H9 (cell line): Measurements from ENCODE around the gene SMPD2. TPM values are rescaled to one million over a fixed set of nuclear protein-coding genes. Genes with fewer than 3 reads are reported as not detected.

Source experiments
- DNase-seq: peaks from one replicate; pipeline ENCODE4 v3.0.0-alpha.2; 2017
- H2AFZ ChIP-seq: one replicate; pipeline ENCODE4 v1.6.1; 2013; ENCODE audit warnings: mild to moderate bottlenecking, low read length, control low read depth, moderate library complexity
- H2AK5ac ChIP-seq: 2 replicates; pipeline ENCODE4 v1.6.1; 2013; ENCODE audit warnings: low read length, control low read depth, mixed read lengths; ENCODE audit not compliant: insufficient read length
- H2BK120ac ChIP-seq: one replicate; pipeline ENCODE4 v1.6.1; 2013; ENCODE audit warnings: low read depth, mild to moderate bottlenecking, low read length, control low read depth, inconsistent platforms; ENCODE audit not compliant: poor library complexity, severe bottlenecking
- H2BK12ac ChIP-seq: 2 replicates; pipeline ENCODE4 v1.6.1; 2013; ENCODE audit warnings: low read length, control low read depth, mixed read lengths, low read depth; ENCODE audit not compliant: insufficient read length
- H2BK15ac ChIP-seq: 2 replicates; pipeline ENCODE4 v1.6.1; 2013; ENCODE audit warnings: low read depth, low read length, control low read depth
- H2BK20ac ChIP-seq: one replicate; pipeline ENCODE4 v1.6.1; 2013; ENCODE audit warnings: low read depth, mild to moderate bottlenecking, low read length, control low read depth, inconsistent platforms; ENCODE audit not compliant: poor library complexity, severe bottlenecking
- H2BK5ac ChIP-seq: 2 replicates; pipeline ENCODE4 v1.6.1; 2013; ENCODE audit warnings: low read length, control low read depth, mixed read lengths; ENCODE audit not compliant: insufficient read length
- H3K14ac ChIP-seq: 2 replicates; pipeline ENCODE4 v1.6.1; 2013; ENCODE audit warnings: low read length, control low read depth; ENCODE audit not compliant: insufficient read depth
- H3K18ac ChIP-seq: 2 replicates; pipeline ENCODE4 v1.6.1; 2013; ENCODE audit warnings: low read depth, mild to moderate bottlenecking, mixed read lengths, low read length, control low read depth; ENCODE audit not compliant: insufficient read length
- H3K23ac ChIP-seq: 2 replicates; pipeline ENCODE4 v1.6.1; 2013; ENCODE audit warnings: low read length, control low read depth, mixed read lengths, low read depth; ENCODE audit not compliant: insufficient read length
- H3K23me2 ChIP-seq: 2 replicates; pipeline ENCODE4 v1.6.1; 2013; ENCODE audit warnings: low read depth, mild to moderate bottlenecking, mixed read lengths, low read length, control low read depth; ENCODE audit not compliant: insufficient read length, poor library complexity, severe bottlenecking
- H3K27ac ChIP-seq: 2 replicates; pipeline ENCODE4 v1.5.1; 2013; ENCODE audit warnings: low read length, control low read depth, mixed read lengths, low read depth; ENCODE audit not compliant: insufficient read length
- H3K27me3 ChIP-seq: 2 replicates; pipeline ENCODE4 v1.6.1; 2013; ENCODE audit warnings: low read length, control low read depth, inconsistent platforms; ENCODE audit not compliant: insufficient read depth
- H3K4ac ChIP-seq: 2 replicates; pipeline ENCODE4 v1.6.1; 2013; ENCODE audit warnings: low read depth, mild to moderate bottlenecking, control low read depth, inconsistent platforms, low read length, moderate library complexity
- H3K4me1 ChIP-seq: 2 replicates; pipeline ENCODE4 v1.6.1; 2013; ENCODE audit warnings: low read length, control low read depth, inconsistent platforms; ENCODE audit not compliant: insufficient read depth
- H3K4me2 ChIP-seq: 2 replicates; pipeline ENCODE4 v1.6.1; 2013; ENCODE audit warnings: low read length, control low read depth, mixed read lengths; ENCODE audit not compliant: insufficient read length, insufficient read depth
- H3K56ac ChIP-seq: 2 replicates; pipeline ENCODE4 v1.6.1; 2013; ENCODE audit warnings: low read depth, mild to moderate bottlenecking, mixed read lengths, low read length, control low read depth; ENCODE audit not compliant: insufficient read length
- H3K79me1 ChIP-seq: 2 replicates; pipeline ENCODE4 v1.6.1; 2013; ENCODE audit warnings: low read depth, mild to moderate bottlenecking, moderate library complexity, low read length, control low read depth, inconsistent platforms; ENCODE audit not compliant: insufficient read depth, poor library complexity, severe bottlenecking
- H3K79me2 ChIP-seq: 2 replicates; pipeline ENCODE4 v1.6.1; 2013; ENCODE audit warnings: low read length, control low read depth, inconsistent platforms; ENCODE audit not compliant: insufficient read depth
- H3K9ac ChIP-seq: 2 replicates; pipeline ENCODE4 v1.6.1; 2013; ENCODE audit warnings: low read length, control low read depth, mixed read lengths; ENCODE audit not compliant: insufficient read length; ENCODE audit errors: extremely low read depth
- H3K9me3 ChIP-seq: one replicate; pipeline ENCODE4 v1.6.1; 2013; ENCODE audit warnings: low read depth, low read length, inconsistent platforms; ENCODE audit not compliant: control insufficient read depth
- H3T11ph ChIP-seq: one replicate; pipeline ENCODE4 v1.6.1; 2013; ENCODE audit warnings: mild to moderate bottlenecking, low read length, control low read depth, inconsistent platforms
- H4K20me1 ChIP-seq: one replicate; pipeline ENCODE4 v1.6.1; 2013; ENCODE audit not compliant: control insufficient read depth, insufficient read length, insufficient read depth
- H4K5ac ChIP-seq: 2 replicates; pipeline ENCODE4 v1.6.1; 2013; ENCODE audit warnings: low read depth, mild to moderate bottlenecking, mixed read lengths, low read length, control low read depth; ENCODE audit not compliant: insufficient read length
- H4K8ac ChIP-seq: replicated peaks from 2 replicates; pipeline ENCODE4 v1.6.1; 2013; ENCODE audit warnings: low read length, control low read depth, mixed read lengths, low read depth; ENCODE audit not compliant: insufficient read length
- H4K91ac ChIP-seq: 2 replicates; pipeline ENCODE4 v1.6.1; 2013; ENCODE audit warnings: low read depth, mild to moderate bottlenecking, moderate library complexity, mixed read lengths, low read length, control low read depth; ENCODE audit not compliant: insufficient read length
- H3K27ac Mint-ChIP-seq, 3 experiments: 2 replicates in 2 of 3; 3 replicates in 1 of 3; pipeline ENCODE4 v1.8.0; 2020 to 2021; ENCODE audit warnings: mixed read lengths in 3 of 3, mild to moderate bottlenecking in 1 of 3, moderate library complexity in 1 of 3
- H3K27me3 Mint-ChIP-seq: 2 replicates; pipeline ENCODE4 v1.8.0; 2021; ENCODE audit warnings: low read depth, mild to moderate bottlenecking, moderate library complexity, mixed read lengths
- H3K36me3 Mint-ChIP-seq, 3 experiments: 2 replicates in 2 of 3; 3 replicates in 1 of 3; pipeline ENCODE4 v1.8.0; 2020 to 2021; ENCODE audit warnings: low read depth in 3 of 3, mixed read lengths in 3 of 3; ENCODE audit not compliant: insufficient read depth in 1 of 3
- H3K4me1 Mint-ChIP-seq, 2 experiments: 2 replicates each; pipeline ENCODE4 v1.8.0; 2020; ENCODE audit warnings: mixed read lengths in 2 of 2
- H3K4me3 Mint-ChIP-seq, 2 experiments: 2 replicates in 1 of 2; 3 replicates in 1 of 2; pipeline ENCODE4 v1.8.0; 2020 to 2021; ENCODE audit warnings: mild to moderate bottlenecking in 2 of 2, mixed read lengths in 2 of 2, moderate library complexity in 1 of 2
- H3K9me3 Mint-ChIP-seq, 2 experiments: 2 replicates in 1 of 2; 3 replicates in 1 of 2; pipeline ENCODE4 v1.8.0; 2020; ENCODE audit warnings: mild to moderate bottlenecking in 2 of 2, mixed read lengths in 2 of 2, moderate library complexity in 1 of 2
- WGBS: extraction: QIAGEN DNeasy Blood & Tissue Kit; methylation state at CpG from one replicate; pipeline ENCODE4 v1.1.7; 2013; ENCODE audit warnings: missing lambda C conversion rate, low lambda C conversion rate, mixed read lengths; ENCODE audit not compliant: insufficient read length; ENCODE audit errors: extremely low coverage; 5-methylcytosine and 5-hydroxymethylcytosine counted together
- total RNA-seq: library from RNA; stranded (reverse); gene quantifications from 2 replicates; pipeline ENCODE4 v1.2.1, GENCODE V29; 2021
- TF ChIP-seq, protein P1 (sequence below): fragments of 200-600 bp; sonication (generic); conservative IDR thresholded peaks from 3 replicates; pipeline ENCODE4 v1.8.0; 2021; ENCODE audit warnings: antibody characterized with exemption, mild to moderate bottlenecking

The SMPD2 gene
- total RNA-seq, 1 experiment from 2014 or later = 13.0 TPM

- H4K8ac ChIP-seq = no peak overlapping the region
- H2AFZ ChIP-seq = no peak overlapping the region
These were observed 43.5 kb upstream of the SMPD2 start for GRCh38 chr6:109397020-109397419.

More at GRCh38 chr6:109397020-109397419, 43.5 kb upstream of the SMPD2 start:
- Histone ChIP-seq H3K4ac (no peak overlapping the region), H3K9me3 (no peaks in the 10 kb centered on the region), H4K20me1 (no peaks in the 10 kb centered on the region), H2BK15ac (no peak overlapping the region), H4K5ac (no peak overlapping the region), H3K27ac (no peak overlapping the region), H3K56ac (no peak overlapping the region), H3T11ph (no peak overlapping the region), H3K9ac (no peak overlapping the region), H2AK5ac (no peak overlapping the region), H3K79me1 (no peaks in the 10 kb centered on the region), H3K27me3 (no peaks in the 10 kb centered on the region), H3K23ac (no peak overlapping the region), H2BK20ac (no peak overlapping the region), H2BK5ac (no peak overlapping the region), H2BK120ac (no peak overlapping the region), H4K91ac (no peak overlapping the region), H3K79me2 (no peaks in the 10 kb centered on the region), H3K4me1 (no peaks in the 10 kb centered on the region), H2BK12ac (no peak overlapping the region), H3K18ac (no peak overlapping the region), H3K14ac (no peak overlapping the region), H3K23me2 (no peaks in the 10 kb centered on the region), H3K4me2 (no peak overlapping the region)
- DNase-seq = no peak
- TF ChIP-seq, protein P1, sequence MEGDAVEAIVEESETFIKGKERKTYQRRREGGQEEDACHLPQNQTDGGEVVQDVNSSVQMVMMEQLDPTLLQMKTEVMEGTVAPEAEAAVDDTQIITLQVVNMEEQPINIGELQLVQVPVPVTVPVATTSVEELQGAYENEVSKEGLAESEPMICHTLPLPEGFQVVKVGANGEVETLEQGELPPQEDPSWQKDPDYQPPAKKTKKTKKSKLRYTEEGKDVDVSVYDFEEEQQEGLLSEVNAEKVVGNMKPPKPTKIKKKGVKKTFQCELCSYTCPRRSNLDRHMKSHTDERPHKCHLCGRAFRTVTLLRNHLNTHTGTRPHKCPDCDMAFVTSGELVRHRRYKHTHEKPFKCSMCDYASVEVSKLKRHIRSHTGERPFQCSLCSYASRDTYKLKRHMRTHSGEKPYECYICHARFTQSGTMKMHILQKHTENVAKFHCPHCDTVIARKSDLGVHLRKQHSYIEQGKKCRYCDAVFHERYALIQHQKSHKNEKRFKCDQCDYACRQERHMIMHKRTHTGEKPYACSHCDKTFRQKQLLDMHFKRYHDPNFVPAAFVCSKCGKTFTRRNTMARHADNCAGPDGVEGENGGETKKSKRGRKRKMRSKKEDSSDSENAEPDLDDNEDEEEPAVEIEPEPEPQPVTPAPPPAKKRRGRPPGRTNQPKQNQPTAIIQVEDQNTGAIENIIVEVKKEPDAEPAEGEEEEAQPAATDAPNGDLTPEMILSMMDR = peak; percentile 58; the same call in 2 of the 3 replicates
- H3K4me1 Mint-ChIP-seq = peaks cover 0 to 3% of the 10 kb centered on the region in 2 experiments; a peak in 1 of 4 replicates
- no peaks in the 10 kb centered on the region for H3K36me3 Mint-ChIP-seq
- no peak overlapping the region for H3K4me3 Mint-ChIP-seq
- no CpG with 5 or more reads among the region's 4 CpGs for WGBS
- no peak overlapping the region for H3K27ac Mint-ChIP-seq
- H3K9me3 Mint-ChIP-seq = no peaks in the 10 kb centered on the region
- H3K27me3 Mint-ChIP-seq = no peaks in the 10 kb centered on the region; the same call in 1 of the 2 replicates
